Central memory CD8-positive, alpha-beta T cell (primary cell): ENCODE measurements around the gene ELMOD3.

Experiments used
- ATAC-seq: fragments of 150-1000 bp; cut with Tn5 transposase; replicated peaks from 2 replicates; pipeline ENCODE4 v1.10.0; 2022; ENCODE audit warnings: mild to moderate bottlenecking, moderate FRiP score, moderate number of reproducible peaks; ENCODE audit not compliant: poor library complexity, severe bottlenecking; ENCODE audit errors: extremely low read depth
- DNase-seq, 2 donors: peaks; one replicate each; pipeline ENCODE4 v3.0.0; 2021; ENCODE audit warnings: low spot score in 2 of 2
- H3K27ac Mint-ChIP-seq: one replicate; pipeline ENCODE4 v1.8.0; 2022; ENCODE audit warnings: low read depth, mild to moderate bottlenecking, moderate library complexity, mixed read lengths
- H3K27me3 Mint-ChIP-seq: one replicate; pipeline ENCODE4 v1.8.0; 2022; ENCODE audit warnings: mixed read lengths
- H3K36me3 Mint-ChIP-seq: one replicate; pipeline ENCODE4 v1.8.0; 2022; ENCODE audit warnings: mild to moderate bottlenecking, moderate library complexity, mixed read lengths; ENCODE audit not compliant: insufficient read depth
- H3K4me1 Mint-ChIP-seq: one replicate; pipeline ENCODE4 v1.8.0; 2022; ENCODE audit warnings: mixed read lengths
- H3K4me3 Mint-ChIP-seq: one replicate; pipeline ENCODE4 v1.8.0; 2022; ENCODE audit warnings: mild to moderate bottlenecking, moderate library complexity, mixed read lengths
- H3K9me3 Mint-ChIP-seq: one replicate; pipeline ENCODE4 v1.8.0; 2022; ENCODE audit warnings: mixed read lengths

The ELMOD3 gene

GRCh38 chr2:85415980-85416650 is 61.5 kb downstream of the ELMOD3 start:
- Mint-ChIP-seq H3K4me3 (no peak overlapping the region), H3K4me1 (peaks cover 28% of the 10 kb centered on the region), H3K9me3 (no peaks in the 10 kb centered on the region), H3K27me3 (peaks cover 9% of the 10 kb centered on the region), H3K36me3 (peaks cover 7% of the 10 kb centered on the region), H3K27ac (no peak overlapping the region)
- ATAC-seq (no peak), DNase-seq (no peak)

- Mint-ChIP-seq H3K27me3 (peaks cover 6% of the 10 kb centered on the region), H3K27ac (peak within 1 kb of the TSS; percentile 92), H3K4me3 (peak within 1 kb of the TSS; percentile 89), H3K36me3 (peaks cover 6% of the 10 kb centered on the region), H3K9me3 (no peaks in the 10 kb centered on the region), H3K4me1 (peaks cover 26% of the 10 kb centered on the region)
- ATAC-seq (peak; percentile 84), DNase-seq (peak; percentile 72 to 78)
Observed at GRCh38 chr2:85418132-85419008, 63.8 kb downstream of the ELMOD3 start, which contains the start of gene SH2D6. TSS of gene SH2D6 (plus strand) at chr2:85418714. CDS start at chr2:85429466, 10,752 bp downstream.

- no peaks in the 10 kb centered on the region for H3K9me3 Mint-ChIP-seq
- peak overlapping the region; percentile 92 for H3K27ac Mint-ChIP-seq
- H3K4me3 Mint-ChIP-seq = peak overlapping the region; percentile 89
- DNase-seq = no peak
- no peaks in the 10 kb centered on the region for H3K27me3 Mint-ChIP-seq
- H3K4me1 Mint-ChIP-seq = peaks cover 26% of the 10 kb centered on the region
- no peak for ATAC-seq
- peaks cover 6% of the 10 kb centered on the region for H3K36me3 Mint-ChIP-seq
Observed at GRCh38 chr2:85419009-85419675, 64.6 kb downstream of the ELMOD3 start.

GRCh38 chr2:85420536-85421259 is 66.1 kb downstream of the ELMOD3 start:
- Mint-ChIP-seq H3K27me3 (no peaks in the 10 kb centered on the region), H3K4me1 (peaks cover 17% of the 10 kb centered on the region), H3K27ac (peak overlapping the region; percentile 76), H3K4me3 (peak overlapping the region; percentile 57), H3K9me3 (no peaks in the 10 kb centered on the region), H3K36me3 (peaks cover 6% of the 10 kb centered on the region)
- DNase-seq = peak; percentile 80 to 94
- peak; percentile 52 for ATAC-seq

- Mint-ChIP-seq H3K4me3 (no peak overlapping the region), H3K27ac (peak overlapping the region; percentile 76), H3K4me1 (peaks cover 16% of the 10 kb centered on the region)
Observed at GRCh38 chr2:85421260-85422071, 66.9 kb downstream of the ELMOD3 start.

GRCh38 chr2:85422072-85422457 is 67.5 kb downstream of the ELMOD3 start:
- Mint-ChIP-seq H3K27ac (no peak overlapping the region), H3K9me3 (no peaks in the 10 kb centered on the region), H3K27me3 (no peaks in the 10 kb centered on the region), H3K36me3 (peaks cover 6% of the 10 kb centered on the region), H3K4me1 (peaks cover 16% of the 10 kb centered on the region), H3K4me3 (no peak overlapping the region)
- DNase-seq (no peak), ATAC-seq (no peak)

More at GRCh38 chr2:85421260-85422071, 66.9 kb downstream of the ELMOD3 start:
- Mint-ChIP-seq H3K27me3 (no peaks in the 10 kb centered on the region), H3K36me3 (peaks cover 6% of the 10 kb centered on the region), H3K9me3 (no peaks in the 10 kb centered on the region)
- DNase-seq (no peak), ATAC-seq (no peak)

- ATAC-seq = no peak
- Mint-ChIP-seq H3K36me3 (peaks cover 3% of the 10 kb centered on the region), H3K27me3 (no peaks in the 10 kb centered on the region), H3K27ac (peak overlapping the region; percentile 12), H3K4me3 (no peak overlapping the region), H3K4me1 (peaks cover 16% of the 10 kb centered on the region), H3K9me3 (no peaks in the 10 kb centered on the region)
- DNase-seq = no peak
Observed at GRCh38 chr2:85423525-85423924, 69.0 kb downstream of the ELMOD3 start.

GRCh38 chr2:85425588-85425987 is 71.0 kb downstream of the ELMOD3 start:
- H3K9me3 Mint-ChIP-seq = no peaks in the 10 kb centered on the region
- ATAC-seq (no peak), DNase-seq (no peak)
- H3K36me3 Mint-ChIP-seq = peaks cover 1% of the 10 kb centered on the region
- H3K27me3 Mint-ChIP-seq = no peaks in the 10 kb centered on the region
- H3K4me1 Mint-ChIP-seq = peaks cover 4% of the 10 kb centered on the region
- no peak overlapping the region for H3K4me3 Mint-ChIP-seq
- no peak overlapping the region for H3K27ac Mint-ChIP-seq

GRCh38 chr2:85427300-85427835 is 72.8 kb downstream of the ELMOD3 start:
- no peaks in the 10 kb centered on the region for H3K4me1 Mint-ChIP-seq
- H3K36me3 Mint-ChIP-seq = no peaks in the 10 kb centered on the region
- DNase-seq = no peak
- H3K4me3 Mint-ChIP-seq = no peak overlapping the region
- H3K9me3 Mint-ChIP-seq = no peaks in the 10 kb centered on the region
- no peaks in the 10 kb centered on the region for H3K27me3 Mint-ChIP-seq
- no peak for ATAC-seq
- no peak overlapping the region for H3K27ac Mint-ChIP-seq

- H3K4me1 Mint-ChIP-seq = no peaks in the 10 kb centered on the region
- no peaks in the 10 kb centered on the region for H3K27me3 Mint-ChIP-seq
- no peak overlapping the region for H3K27ac Mint-ChIP-seq
- no peak for DNase-seq
- H3K9me3 Mint-ChIP-seq = no peaks in the 10 kb centered on the region
- no peak for ATAC-seq
- no peaks in the 10 kb centered on the region for H3K36me3 Mint-ChIP-seq
- no peak overlapping the region for H3K4me3 Mint-ChIP-seq
Observed at GRCh38 chr2:85428343-85428881, 73.8 kb downstream of the ELMOD3 start.

GRCh38 chr2:85429213-85429923 is 74.8 kb downstream of the ELMOD3 start:
- no peaks in the 10 kb centered on the region for H3K36me3 Mint-ChIP-seq
- H3K27me3 Mint-ChIP-seq = no peaks in the 10 kb centered on the region
- no peaks in the 10 kb centered on the region for H3K4me1 Mint-ChIP-seq
- ATAC-seq (no peak), DNase-seq (no peak)
- no peak overlapping the region for H3K4me3 Mint-ChIP-seq
- H3K9me3 Mint-ChIP-seq = no peaks in the 10 kb centered on the region
- H3K27ac Mint-ChIP-seq = no peak overlapping the region
